HG03378 (cell line): ENCODE results near the gene RNPEP.
"Not testable (repeated sequence)": the region's sequence is repeated elsewhere in the genome, so short reads cannot be mapped to it uniquely, and the experiment has no call there.

ENCODE experiments used
- ATAC-seq: cut with Tn5 transposase; IDR thresholded peaks from one replicate; pipeline ENCODE4 v1.9.1; 2021; ENCODE audit warnings: mild to moderate bottlenecking, moderate library complexity; ENCODE audit not compliant: unreplicated experiment

The RNPEP gene

GRCh38 chr1:202034149-202034682 lies 51.8 kb downstream of the RNPEP start:
- no peak for ATAC-seq

- ATAC-seq, result no peak
These were observed 52.4 kb downstream of the RNPEP start for GRCh38 chr1:202034683-202035462.

- no peak for ATAC-seq
These were observed 54.3 kb downstream of the RNPEP start for GRCh38 chr1:202036595-202037387.

GRCh38 chr1:202037706-202038296 lies 55.4 kb downstream of the RNPEP start:
- no peak for ATAC-seq

GRCh38 chr1:202038688-202039346 lies 56.4 kb downstream of the RNPEP start:
- no peak for ATAC-seq

- no peak for ATAC-seq
These were observed 63.3 kb downstream of the RNPEP start for GRCh38 chr1:202045705-202046104.

- no peak for ATAC-seq
These were observed 63.8 kb downstream of the RNPEP start for GRCh38 chr1:202046227-202046626.

- ATAC-seq, result no peak
These were observed 64.6 kb downstream of the RNPEP start for GRCh38 chr1:202046748-202047708.

- no peak for ATAC-seq
These were observed 65.5 kb downstream of the RNPEP start for GRCh38 chr1:202047977-202048376.

GRCh38 chr1:202049129-202049528 lies 66.7 kb downstream of the RNPEP start:
- ATAC-seq, result no peak

GRCh38 chr1:202054094-202054493 lies 71.6 kb downstream of the RNPEP start:
- ATAC-seq, result no peak

GRCh38 chr1:202054673-202055072 lies 72.2 kb downstream of the RNPEP start:
- not testable (repeated sequence) for ATAC-seq
